KOPT-K1 (cell line): ENCODE results near the gene OSBPL1A.

Source experiments
- H3K27ac ChIP-seq: fragments of 200-600 bp; sonication (generic); 2 replicates; pipeline ENCODE4 v1.5.1; 2016; ENCODE audit warnings: antibody characterized with exemption, mild to moderate bottlenecking, low read depth, low read length; ENCODE audit not compliant: poor library complexity, severe bottlenecking
- H3K36me3 ChIP-seq: fragments of 200-600 bp; sonication (generic); 2 replicates; pipeline ENCODE4 v1.5.1; 2017; ENCODE audit warnings: antibody characterized with exemption, mild to moderate bottlenecking, low read length, moderate library complexity; ENCODE audit not compliant: insufficient read depth
- H3K9me3 ChIP-seq: fragments of 200-600 bp; sonication (generic); 2 replicates; pipeline ENCODE4 v1.5.1; 2017; ENCODE audit warnings: antibody characterized with exemption, low read length, mild to moderate bottlenecking; ENCODE audit not compliant: insufficient read depth, poor library complexity, severe bottlenecking

The OSBPL1A gene

DNA sequence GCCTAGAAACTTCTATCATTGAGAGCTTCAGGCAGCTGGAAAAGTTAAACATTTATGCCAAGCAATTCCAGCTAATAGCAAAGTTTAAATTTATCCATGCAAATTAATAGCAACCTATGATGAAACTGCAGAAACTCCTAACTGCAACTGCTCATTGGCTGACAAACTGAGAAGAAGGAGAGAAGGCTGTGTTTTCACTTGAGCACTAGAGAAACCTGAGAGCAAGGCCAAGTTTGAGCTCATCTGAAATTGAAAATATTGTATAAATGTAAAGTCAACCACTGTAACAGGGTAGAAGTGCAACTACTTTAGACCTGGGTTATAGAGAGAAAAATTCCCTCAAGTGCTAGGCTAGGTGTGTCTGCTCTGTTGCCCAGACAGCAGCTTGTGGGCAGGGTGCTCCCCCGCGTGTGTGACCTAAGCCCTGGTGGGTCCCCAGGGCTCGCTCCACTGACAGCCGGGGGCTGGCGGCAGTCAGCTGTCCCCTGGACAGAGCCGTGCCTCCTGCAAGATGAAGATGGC is 208.6 kb downstream of the OSBPL1A start:
- no peaks in the 10 kb centered on the region for H3K36me3 ChIP-seq
- H3K9me3 ChIP-seq, result no peaks in the 10 kb centered on the region
- no peak overlapping the region for H3K27ac ChIP-seq

DNA sequence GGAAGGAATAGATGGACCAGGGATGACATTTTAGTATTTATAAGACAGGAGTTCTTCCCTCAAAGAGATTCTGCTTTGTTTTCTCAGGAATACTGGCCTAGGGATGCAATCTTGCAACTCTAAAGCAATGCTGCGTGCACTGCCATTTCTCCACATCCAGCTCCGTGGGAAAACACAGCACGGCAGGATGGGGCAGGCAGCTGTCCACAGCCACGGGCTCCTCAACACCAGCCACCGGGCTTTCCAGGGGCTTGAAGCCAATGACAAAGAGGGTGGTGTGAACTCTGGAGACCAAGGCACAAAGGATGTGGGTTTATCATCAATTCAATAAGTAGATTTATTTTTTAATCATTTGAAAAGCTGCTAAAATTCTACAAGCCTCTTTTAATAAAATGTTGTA is 209.5 kb downstream of the OSBPL1A start:
- Histone ChIP-seq H3K27ac (no peak overlapping the region), H3K9me3 (no peaks in the 10 kb centered on the region), H3K36me3 (no peaks in the 10 kb centered on the region)

DNA sequence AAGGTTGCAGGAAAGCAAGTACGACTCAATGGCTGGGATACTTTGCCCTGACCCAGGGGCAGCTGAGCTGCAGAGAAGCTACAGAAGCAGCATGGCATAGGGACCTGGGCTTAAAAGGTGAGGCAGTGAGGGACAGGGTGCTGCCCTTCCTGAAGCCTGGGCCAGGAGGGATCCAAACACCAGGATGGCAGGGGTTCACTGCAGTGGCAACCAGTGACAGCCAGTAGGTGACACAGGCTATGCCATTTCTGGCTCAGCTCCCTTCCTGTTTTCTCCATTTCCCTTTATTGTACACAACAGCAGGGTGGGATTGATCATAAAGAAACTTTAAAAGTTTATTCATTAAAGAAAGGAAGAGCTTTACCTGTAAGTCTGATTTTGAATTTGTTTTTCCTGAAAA is 209.9 kb downstream of the OSBPL1A start:
- Histone ChIP-seq H3K27ac (no peak overlapping the region), H3K9me3 (no peaks in the 10 kb centered on the region), H3K36me3 (no peaks in the 10 kb centered on the region)

DNA sequence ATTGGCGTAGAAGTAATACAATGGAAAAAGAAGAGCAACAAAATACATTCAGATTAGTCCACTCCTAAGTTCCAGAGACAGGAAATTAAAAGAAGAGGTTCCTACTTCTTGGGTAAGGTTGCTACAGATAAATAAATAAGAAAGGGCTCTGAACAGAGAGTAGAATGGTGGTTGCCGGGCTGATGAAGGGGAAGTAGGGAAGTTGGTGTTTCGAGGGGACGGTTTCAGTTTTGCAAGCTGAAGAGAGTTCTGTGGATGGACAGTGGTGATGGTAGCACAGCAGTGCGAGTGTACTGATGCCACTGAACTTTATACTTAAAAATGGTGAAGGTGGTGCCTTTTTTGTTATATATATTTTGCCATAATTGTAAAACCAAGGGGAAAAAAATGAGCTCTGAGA is 210.6 kb downstream of the OSBPL1A start:
- no peak overlapping the region for H3K27ac ChIP-seq
- no peaks in the 10 kb centered on the region for H3K36me3 ChIP-seq
- no peaks in the 10 kb centered on the region for H3K9me3 ChIP-seq

DNA sequence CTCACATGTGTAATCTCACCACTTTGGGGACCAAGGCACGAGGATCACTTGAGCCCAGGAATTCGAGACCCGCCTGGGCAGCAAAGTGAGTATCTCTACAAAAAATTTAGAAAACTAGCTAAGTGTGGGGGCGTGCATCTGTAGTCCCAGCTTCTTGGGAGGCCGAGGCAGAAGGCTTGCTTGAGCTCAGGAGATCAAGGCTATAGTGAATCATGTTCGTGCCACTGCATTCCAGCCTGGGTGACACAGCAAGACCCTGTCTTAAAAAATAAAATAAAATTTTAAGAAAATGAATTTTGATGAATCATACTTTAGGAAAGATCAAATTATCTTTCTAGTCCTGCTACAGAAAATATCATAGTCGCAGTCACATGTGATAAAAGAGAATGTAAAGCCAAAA is 211.8 kb downstream of the OSBPL1A start:
- H3K9me3 ChIP-seq, result no peaks in the 10 kb centered on the region
- no peak overlapping the region for H3K27ac ChIP-seq
- H3K36me3 ChIP-seq, result no peaks in the 10 kb centered on the region

DNA sequence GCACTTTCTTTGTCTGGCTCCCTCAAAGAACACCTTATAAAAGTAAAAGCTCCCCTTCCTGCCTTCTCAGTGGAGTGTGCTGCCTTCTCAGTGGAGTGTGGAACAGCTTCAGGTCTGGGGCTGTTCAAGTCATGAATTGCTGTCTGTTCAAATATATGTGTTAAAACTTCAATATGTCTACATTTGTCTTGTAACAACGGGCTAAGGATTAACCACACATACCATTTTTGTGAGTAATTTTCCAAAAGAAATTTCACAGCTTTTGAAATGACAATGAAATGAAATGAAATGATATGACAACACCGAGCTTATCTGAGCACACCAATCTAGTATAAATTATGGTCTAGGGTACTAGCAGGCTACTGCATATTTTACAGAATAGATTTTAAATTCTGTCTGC is 215.8 kb downstream of the OSBPL1A start:
- Histone ChIP-seq H3K36me3 (no peaks in the 10 kb centered on the region), H3K27ac (no peak overlapping the region), H3K9me3 (no peaks in the 10 kb centered on the region)

DNA sequence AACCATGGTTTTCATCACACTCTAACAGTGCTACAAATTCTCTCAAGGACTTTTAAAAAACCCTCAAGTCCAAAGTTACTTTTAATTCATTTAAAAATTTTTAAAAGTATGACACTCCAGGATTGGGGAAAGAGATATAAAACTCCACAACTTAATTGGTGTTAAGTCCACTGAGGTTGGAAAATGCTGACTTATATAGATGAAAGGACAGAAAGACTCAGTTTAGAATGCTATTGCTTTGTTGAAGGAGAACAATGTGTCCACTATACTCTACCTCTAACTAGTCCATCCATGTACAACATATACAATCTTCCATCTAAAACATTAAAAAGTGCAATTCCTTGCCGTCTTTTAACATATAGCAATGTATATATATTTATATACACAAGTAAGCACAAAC is 217.6 kb downstream of the OSBPL1A start:
- Histone ChIP-seq H3K9me3 (no peaks in the 10 kb centered on the region), H3K36me3 (no peaks in the 10 kb centered on the region), H3K27ac (no peak overlapping the region)

DNA sequence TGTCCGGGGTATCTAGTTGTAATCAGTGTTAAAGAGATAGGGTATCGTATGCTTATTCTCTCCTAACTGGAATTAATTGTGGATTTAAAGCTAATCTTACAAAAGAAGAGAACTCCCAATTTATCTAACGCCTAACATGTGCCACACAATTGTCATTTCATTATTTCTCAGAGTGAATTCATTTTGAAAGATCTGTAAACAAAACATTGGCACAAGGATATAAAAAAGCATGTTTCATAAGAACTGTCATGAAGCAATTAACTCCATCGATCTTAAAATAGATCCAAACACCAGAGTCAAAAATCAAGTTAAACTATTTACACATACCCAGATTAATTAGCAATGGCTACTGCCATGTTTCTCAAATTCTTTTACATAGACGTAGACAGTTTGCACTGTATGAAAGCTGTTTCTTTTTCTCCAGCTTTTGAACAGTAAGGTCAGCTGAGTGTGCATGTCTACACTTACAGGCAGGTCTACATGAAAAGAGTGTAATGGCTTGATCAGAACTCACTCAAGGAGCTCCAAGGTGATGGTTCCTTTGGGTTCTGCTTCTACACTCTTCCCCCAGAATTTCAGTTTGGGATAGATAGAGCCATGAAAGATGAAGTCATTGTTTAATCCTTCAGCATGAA is 220.0 kb downstream of the OSBPL1A start:
- Histone ChIP-seq H3K27ac (no peak overlapping the region), H3K36me3 (no peaks in the 10 kb centered on the region), H3K9me3 (no peaks in the 10 kb centered on the region)

DNA sequence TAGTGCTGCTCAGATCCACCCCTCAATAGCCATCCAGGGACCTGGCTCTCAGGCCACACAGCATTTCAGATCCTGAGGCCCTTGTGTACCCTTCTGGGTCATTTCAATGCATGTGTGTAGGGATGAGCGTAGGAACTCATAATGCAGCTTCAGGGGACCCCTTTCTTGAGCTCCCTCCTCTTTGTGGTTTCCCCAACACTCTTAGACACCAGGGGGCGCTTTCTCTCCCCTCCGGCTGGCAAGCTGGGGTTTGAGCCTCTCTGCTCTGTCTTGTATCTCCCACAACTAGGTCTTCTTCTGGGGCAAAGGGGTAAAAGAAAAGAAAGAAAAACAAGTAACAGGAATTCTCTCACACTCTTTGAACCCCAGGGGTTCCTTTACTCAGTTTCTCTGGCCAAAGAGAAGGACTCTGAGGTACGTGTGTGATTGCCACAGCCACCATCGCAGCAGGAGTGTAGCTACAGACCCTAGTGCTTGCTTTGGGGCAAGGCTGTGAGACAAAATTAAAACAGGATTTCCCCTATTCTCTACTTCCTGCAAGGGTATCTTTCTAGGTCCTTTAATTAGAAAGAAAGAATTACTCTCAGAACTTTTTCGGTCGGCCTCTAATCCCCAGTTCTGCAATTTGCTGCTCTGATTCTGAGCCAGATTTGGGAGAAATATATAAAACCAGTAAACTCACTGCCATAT is 220.8 kb downstream of the OSBPL1A start:
- no peaks in the 10 kb centered on the region for H3K9me3 ChIP-seq
- no peaks in the 10 kb centered on the region for H3K36me3 ChIP-seq
- no peak overlapping the region for H3K27ac ChIP-seq

DNA sequence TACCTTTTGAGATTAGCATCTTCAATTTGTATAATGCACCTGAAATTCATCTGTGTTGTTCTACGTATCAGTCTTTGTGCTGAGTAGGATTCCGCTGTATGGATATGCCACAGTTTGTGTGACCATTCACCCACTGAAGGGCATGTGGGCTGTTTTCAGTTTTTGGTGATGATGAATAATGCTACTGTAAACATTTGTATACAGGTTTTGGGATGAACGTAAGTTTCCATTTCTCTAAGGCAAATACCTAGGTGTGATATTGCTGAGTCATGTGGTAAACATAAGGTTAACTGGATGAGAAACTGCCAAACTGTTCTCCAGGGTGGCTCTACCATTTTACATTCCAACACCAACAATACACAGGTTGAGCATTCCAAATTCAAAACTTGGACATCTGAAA is 223.6 kb downstream of the OSBPL1A start:
- H3K9me3 ChIP-seq, result no peaks in the 10 kb centered on the region
- no peaks in the 10 kb centered on the region for H3K36me3 ChIP-seq
- no peak overlapping the region for H3K27ac ChIP-seq

DNA sequence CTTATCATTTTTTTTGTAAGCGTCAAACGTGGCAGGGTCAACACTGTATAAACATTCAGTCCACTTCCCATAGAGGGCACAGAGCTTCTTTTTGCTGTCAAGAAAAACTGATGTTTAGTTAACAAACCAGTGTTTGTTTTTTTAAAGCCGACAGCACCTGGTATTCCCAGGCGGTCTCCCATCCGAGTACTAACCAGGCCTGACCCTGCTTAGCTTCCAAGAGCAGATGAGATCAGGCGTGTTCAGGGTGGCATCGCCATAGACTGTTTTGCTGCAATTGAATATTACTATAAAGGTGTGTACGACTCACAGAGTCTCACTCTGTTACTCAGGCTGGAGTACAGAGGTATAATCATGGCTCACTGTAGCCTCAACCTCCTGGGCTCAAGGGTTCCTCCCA is 227.3 kb downstream of the OSBPL1A start:
- no peaks in the 10 kb centered on the region for H3K9me3 ChIP-seq

DNA sequence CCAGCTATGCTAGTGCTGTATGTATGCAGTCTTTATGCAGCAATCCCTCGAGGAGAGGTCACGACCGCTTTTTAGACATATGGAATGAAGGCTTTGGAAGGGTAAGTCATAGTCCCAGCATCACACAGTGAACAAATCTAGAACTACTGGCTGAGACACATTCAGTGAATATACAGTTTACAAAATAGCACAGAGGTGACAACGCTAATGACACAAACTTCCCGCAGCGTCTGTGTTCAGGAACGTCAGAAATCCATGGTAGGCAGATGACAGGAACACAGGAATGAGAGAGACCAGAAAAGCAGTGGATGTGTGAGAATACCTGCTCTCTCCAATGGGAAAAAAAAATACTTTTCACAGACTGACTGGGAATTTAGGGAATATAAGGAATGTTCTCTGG is 229.1 kb downstream of the OSBPL1A start:
- H3K36me3 ChIP-seq, result no peaks in the 10 kb centered on the region
- H3K9me3 ChIP-seq, result no peaks in the 10 kb centered on the region
- no peak overlapping the region for H3K27ac ChIP-seq

More for the DNA sequence above, 227.3 kb downstream of the OSBPL1A start:
- Histone ChIP-seq H3K27ac (no peak overlapping the region), H3K36me3 (no peaks in the 10 kb centered on the region)

DNA sequence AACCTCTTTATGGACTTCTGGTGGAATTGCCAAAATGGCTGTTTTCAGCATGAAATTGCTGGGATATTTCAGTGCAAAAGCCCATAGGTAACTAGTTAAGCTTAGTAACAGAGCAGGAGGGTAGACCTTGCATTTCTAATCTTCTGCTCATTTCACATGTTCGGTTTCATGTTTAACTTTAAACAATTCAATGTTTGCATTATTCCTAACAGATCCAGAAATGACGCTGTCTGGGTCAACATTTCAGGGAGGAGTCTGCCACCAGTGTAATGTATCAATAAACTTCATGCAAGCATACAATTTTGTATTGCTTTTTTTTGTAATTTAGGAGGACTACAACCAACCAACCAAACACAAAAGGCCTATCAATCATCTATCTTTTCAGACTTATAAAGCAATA is 236.3 kb downstream of the OSBPL1A start:
- Histone ChIP-seq H3K27ac (no peak overlapping the region), H3K36me3 (no peaks in the 10 kb centered on the region), H3K9me3 (no peaks in the 10 kb centered on the region)

DNA sequence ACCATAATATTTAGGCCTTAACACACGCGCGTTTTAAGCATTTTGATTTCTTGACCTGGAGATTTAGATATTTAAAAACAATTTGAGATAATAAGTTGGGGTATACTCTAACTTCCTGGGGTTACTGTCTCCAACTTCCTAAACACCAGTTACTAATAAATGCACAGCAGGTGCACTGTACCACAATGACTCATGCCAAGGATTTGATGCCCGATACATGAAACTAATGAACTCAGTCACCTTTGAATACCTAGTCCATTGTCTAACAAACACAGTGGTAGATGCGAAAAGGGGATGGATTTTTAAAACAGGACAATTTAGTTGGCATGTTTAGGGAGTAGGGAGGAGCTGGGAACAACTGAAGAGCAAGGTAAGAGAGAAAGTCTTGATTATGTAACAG is 237.5 kb downstream of the OSBPL1A start:
- H3K9me3 ChIP-seq, result no peaks in the 10 kb centered on the region
- H3K36me3 ChIP-seq, result no peaks in the 10 kb centered on the region
- H3K27ac ChIP-seq, result no peak overlapping the region

DNA sequence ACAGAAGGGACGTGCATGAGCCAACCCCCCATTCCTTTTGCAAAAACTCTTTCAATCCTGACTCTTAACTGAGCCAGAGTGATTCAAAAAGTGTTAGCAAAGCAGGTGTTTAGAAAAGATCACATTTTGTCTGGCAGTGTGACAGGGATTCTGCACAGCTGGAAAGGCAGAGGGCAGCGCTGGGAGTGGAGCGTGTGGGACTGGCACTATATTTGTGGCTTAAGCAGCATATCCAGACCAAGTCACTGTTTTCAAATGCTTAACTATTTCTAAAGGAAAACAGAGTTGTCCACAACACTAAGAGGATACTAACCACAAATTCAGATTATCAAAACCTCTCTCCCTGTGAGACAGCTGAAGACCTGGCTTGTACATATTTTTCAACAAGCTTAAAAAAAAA is 239.8 kb downstream of the OSBPL1A start:
- no peaks in the 10 kb centered on the region for H3K36me3 ChIP-seq
- no peak overlapping the region for H3K27ac ChIP-seq
- H3K9me3 ChIP-seq, result no peaks in the 10 kb centered on the region

DNA sequence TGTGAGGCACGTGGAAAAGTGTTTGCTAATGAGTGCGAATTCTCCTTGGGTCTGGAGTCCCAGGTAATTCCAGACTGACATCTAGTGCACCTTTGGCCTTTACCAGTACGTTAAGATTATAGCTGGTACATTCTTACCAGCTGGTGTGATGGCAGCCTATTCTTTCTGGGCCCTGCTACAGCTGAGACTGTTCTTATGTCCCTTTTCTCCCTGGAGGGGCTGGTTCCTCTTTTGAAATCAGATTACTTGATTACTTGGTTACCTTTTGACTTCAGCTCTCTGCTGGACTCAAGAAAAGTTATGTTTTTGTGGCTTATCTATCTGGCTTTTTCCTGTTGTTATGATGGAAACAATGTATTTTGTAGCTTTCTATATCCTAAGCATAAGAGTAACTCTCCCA is 244.2 kb downstream of the OSBPL1A start:
- Histone ChIP-seq H3K9me3 (no peaks in the 10 kb centered on the region), H3K27ac (no peak overlapping the region), H3K36me3 (no peaks in the 10 kb centered on the region)
